IMR-90 (cell line): ENCODE results near the gene ZC3H12D.

ENCODE experiments used
- BHLHE40 ChIP-seq: fragments of 150-350 bp; IDR thresholded peaks from 2 replicates; pipeline ENCODE4 v1.6.1; 2016; ENCODE audit warnings: mild to moderate bottlenecking, low read depth, low read length
- CEBPB ChIP-seq: IDR thresholded peaks from 2 replicates; pipeline ENCODE4 v1.6.1; 2012; ENCODE audit warnings: low read depth, low read length, improper control_type of control experiment
- MAZ ChIP-seq: IDR thresholded peaks from 2 replicates; pipeline ENCODE4 v1.6.1; 2012; ENCODE audit warnings: low read depth, mild to moderate bottlenecking, low read length, improper control_type of control experiment, moderate library complexity, borderline replicate concordance
- NFE2L2 ChIP-seq: fragments of 150-350 bp; IDR thresholded peaks from 2 replicates; pipeline ENCODE4 v1.6.1; 2016; ENCODE audit warnings: low read depth, mild to moderate bottlenecking, low read length
- RFX5 ChIP-seq: IDR thresholded peaks from 2 replicates; pipeline ENCODE4 v1.8.0; 2012; ENCODE audit warnings: low read depth, mild to moderate bottlenecking, low read length, moderate library complexity
- SMC3 ChIP-seq: fragments of 150-350 bp; IDR thresholded peaks from 2 replicates; pipeline ENCODE4 v1.6.1; 2016; ENCODE audit warnings: low read depth, mild to moderate bottlenecking, antibody characterized with exemption, low read length, moderate library complexity
- TF ChIP-seq, protein P1 (sequence below): conservative IDR thresholded peaks from 2 replicates; pipeline ENCODE4 v1.5.1; 2012; ENCODE audit warnings: mild to moderate bottlenecking, low read depth, low read length, improper control_type of control experiment

DNA sequence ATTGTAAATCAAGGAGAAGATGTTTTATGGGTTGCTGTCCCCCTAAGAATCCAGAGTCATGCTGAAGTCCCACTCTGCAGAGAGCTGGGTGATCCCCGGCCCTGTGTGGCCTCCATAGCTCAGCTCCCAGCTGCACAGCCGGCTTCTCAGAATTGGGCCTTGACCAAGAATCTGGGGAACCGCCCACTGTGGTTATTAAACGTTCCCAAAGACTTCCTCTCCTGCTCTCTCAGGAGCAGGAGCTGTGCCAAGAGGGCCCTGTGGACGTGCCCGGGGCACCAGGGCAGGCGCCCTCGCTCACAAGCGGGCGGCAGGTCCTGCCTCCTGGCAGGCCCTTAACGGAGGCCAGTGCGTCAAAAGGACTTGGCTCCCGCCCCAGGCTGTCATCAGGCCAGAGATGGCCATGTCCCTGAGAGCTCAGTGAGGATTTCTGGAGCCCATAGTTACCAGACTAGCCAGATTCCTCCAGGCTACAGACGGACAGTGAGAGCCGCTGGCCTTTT lies 30.4 kb downstream of the ZC3H12D start:
- TF ChIP-seq, protein P1, sequence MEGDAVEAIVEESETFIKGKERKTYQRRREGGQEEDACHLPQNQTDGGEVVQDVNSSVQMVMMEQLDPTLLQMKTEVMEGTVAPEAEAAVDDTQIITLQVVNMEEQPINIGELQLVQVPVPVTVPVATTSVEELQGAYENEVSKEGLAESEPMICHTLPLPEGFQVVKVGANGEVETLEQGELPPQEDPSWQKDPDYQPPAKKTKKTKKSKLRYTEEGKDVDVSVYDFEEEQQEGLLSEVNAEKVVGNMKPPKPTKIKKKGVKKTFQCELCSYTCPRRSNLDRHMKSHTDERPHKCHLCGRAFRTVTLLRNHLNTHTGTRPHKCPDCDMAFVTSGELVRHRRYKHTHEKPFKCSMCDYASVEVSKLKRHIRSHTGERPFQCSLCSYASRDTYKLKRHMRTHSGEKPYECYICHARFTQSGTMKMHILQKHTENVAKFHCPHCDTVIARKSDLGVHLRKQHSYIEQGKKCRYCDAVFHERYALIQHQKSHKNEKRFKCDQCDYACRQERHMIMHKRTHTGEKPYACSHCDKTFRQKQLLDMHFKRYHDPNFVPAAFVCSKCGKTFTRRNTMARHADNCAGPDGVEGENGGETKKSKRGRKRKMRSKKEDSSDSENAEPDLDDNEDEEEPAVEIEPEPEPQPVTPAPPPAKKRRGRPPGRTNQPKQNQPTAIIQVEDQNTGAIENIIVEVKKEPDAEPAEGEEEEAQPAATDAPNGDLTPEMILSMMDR: no peak
- TF ChIP-seq MAZ (no peak), SMC3 (no peak), CEBPB (no peak), BHLHE40 (peak; percentile 47; the same call in 1 of the 2 replicates), RFX5 (no peak), NFE2L2 (no peak)
